Measurements from ENCODE around the gene SLC15A1.

The SLC15A1 gene

GRCh38 chr13:98749501-98749900 is 3.0 kb downstream of the SLC15A1 start:
- FAIRE-seq: no peak

GRCh38 chr13:98746968-98747367 is 5.5 kb downstream of the SLC15A1 start:
- FAIRE-seq: no peak

- FAIRE-seq: no peak
These were observed 9.1 kb downstream of the SLC15A1 start for GRCh38 chr13:98743377-98743776.

GRCh38 chr13:98742961-98743360 is 9.5 kb downstream of the SLC15A1 start:
- FAIRE-seq: no peak

GRCh38 chr13:98741741-98742435 is 10.6 kb downstream of the SLC15A1 start:
- no peak for FAIRE-seq

GRCh38 chr13:98740131-98740530 is 12.3 kb downstream of the SLC15A1 start:
- FAIRE-seq: no peak

GRCh38 chr13:98738993-98739392 is 13.5 kb downstream of the SLC15A1 start:
- FAIRE-seq: no peak

GRCh38 chr13:98738213-98738612 is 14.3 kb downstream of the SLC15A1 start:
- no peak for FAIRE-seq

GRCh38 chr13:98731925-98732324 is 20.5 kb downstream of the SLC15A1 start:
- FAIRE-seq: no peak

GRCh38 chr13:98731038-98731437 is 21.4 kb downstream of the SLC15A1 start:
- no peak for FAIRE-seq

GRCh38 chr13:98730441-98730840 is 22.0 kb downstream of the SLC15A1 start:
- no peak for FAIRE-seq

GRCh38 chr13:98729658-98730057 is 22.8 kb downstream of the SLC15A1 start:
- no peak for FAIRE-seq

GRCh38 chr13:98722958-98723357 is 29.5 kb downstream of the SLC15A1 start:
- no peak for FAIRE-seq

GRCh38 chr13:98721825-98722510 is 30.5 kb downstream of the SLC15A1 start:
- no peak for FAIRE-seq

GRCh38 chr13:98719527-98720250 is 32.8 kb downstream of the SLC15A1 start:
- no peak for FAIRE-seq

- FAIRE-seq: no peak
These were observed 34.6 kb downstream of the SLC15A1 start for GRCh38 chr13:98717891-98718290.

- FAIRE-seq: no peak
These were observed 35.2 kb downstream of the SLC15A1 start for GRCh38 chr13:98717256-98717655.

GRCh38 chr13:98710521-98710920 is 42.0 kb downstream of the SLC15A1 start:
- no peak for FAIRE-seq

- FAIRE-seq: no peak
These were observed 45.0 kb downstream of the SLC15A1 start for GRCh38 chr13:98707281-98707999.

- no peak for FAIRE-seq
These were observed 45.9 kb downstream of the SLC15A1 start for GRCh38 chr13:98706446-98707110.

GRCh38 chr13:98697791-98698190 is 54.7 kb downstream of the SLC15A1 start:
- no peak for FAIRE-seq

- no peak for FAIRE-seq
These were observed 58.7 kb downstream of the SLC15A1 start for GRCh38 chr13:98693756-98694155.

GRCh38 chr13:98691360-98691759 is 61.1 kb downstream of the SLC15A1 start:
- no peak for FAIRE-seq
